DOHH2 (cell line): ENCODE results near the gene SARNP.

Source experiments
- EZH2phosphoT487 ChIP-seq: fragments of 200-600 bp; sonication (generic); IDR thresholded peaks from 2 replicates; pipeline ENCODE4 v1.6.1; 2017; ENCODE audit warnings: borderline replicate concordance, mild to moderate bottlenecking, antibody characterized with exemption, low read length, moderate library complexity, mixed read lengths
- TF ChIP-seq, protein P1 (sequence below): fragments of 200-600 bp; sonication (generic); IDR thresholded peaks from one replicate; pipeline ENCODE4 v1.5.1; 2014; ENCODE audit warnings: antibody characterized with exemption, mild to moderate bottlenecking, low read depth, low read length; ENCODE audit not compliant: poor library complexity, severe bottlenecking

DNA sequence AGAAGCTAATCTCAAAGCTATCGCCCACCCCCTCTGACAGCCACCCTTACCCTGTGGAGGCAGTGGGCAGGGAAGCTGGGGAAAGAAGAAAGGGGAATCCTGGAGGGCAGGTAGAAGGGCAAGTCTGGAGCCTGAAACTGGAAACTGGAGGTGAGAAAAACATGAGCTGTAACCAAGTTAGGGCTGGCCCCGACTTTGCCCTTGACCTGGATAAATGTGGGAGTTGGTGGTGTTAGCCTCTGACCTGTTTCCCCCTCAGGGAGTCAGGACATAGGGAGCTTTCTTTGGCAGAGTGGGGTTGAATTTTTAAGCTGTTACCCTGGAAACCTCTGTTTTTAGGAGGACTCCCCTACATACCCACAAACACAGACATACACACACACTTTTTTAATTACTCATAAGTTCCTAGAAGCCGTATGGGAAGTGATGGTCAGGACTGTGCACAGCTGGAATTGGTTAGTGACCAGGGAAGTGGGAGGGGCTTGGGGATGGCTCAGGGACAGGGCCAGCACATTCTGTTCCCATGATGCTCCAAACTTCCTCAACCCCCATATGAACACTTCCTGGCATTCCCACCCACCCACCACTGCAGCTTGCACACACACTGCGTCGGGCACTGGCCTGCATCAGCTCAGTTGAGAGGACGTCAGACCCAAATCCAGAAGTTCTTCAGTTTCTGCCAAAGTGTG, 30.2 kb upstream of the SARNP start:
- TF ChIP-seq, protein P1, sequence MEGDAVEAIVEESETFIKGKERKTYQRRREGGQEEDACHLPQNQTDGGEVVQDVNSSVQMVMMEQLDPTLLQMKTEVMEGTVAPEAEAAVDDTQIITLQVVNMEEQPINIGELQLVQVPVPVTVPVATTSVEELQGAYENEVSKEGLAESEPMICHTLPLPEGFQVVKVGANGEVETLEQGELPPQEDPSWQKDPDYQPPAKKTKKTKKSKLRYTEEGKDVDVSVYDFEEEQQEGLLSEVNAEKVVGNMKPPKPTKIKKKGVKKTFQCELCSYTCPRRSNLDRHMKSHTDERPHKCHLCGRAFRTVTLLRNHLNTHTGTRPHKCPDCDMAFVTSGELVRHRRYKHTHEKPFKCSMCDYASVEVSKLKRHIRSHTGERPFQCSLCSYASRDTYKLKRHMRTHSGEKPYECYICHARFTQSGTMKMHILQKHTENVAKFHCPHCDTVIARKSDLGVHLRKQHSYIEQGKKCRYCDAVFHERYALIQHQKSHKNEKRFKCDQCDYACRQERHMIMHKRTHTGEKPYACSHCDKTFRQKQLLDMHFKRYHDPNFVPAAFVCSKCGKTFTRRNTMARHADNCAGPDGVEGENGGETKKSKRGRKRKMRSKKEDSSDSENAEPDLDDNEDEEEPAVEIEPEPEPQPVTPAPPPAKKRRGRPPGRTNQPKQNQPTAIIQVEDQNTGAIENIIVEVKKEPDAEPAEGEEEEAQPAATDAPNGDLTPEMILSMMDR, result no peak
- TF ChIP-seq EZH2phosphoT487, result no peak
